NCI-H748 (cell line): ENCODE data around the gene TMCC3.
"Not testable (repeated sequence)": the region's sequence is repeated elsewhere in the genome, so short reads cannot be mapped to it uniquely, and the experiment has no call there.

Experiments used
- DNase-seq: peaks from one replicate; lab custom pipeline; 2025; ENCODE audit not compliant: unreplicated experiment; lab: John Stamatoyannopoulos, UW

The TMCC3 gene

GRCh38 chr12:94603434-94604365 is 46.7 kb downstream of the TMCC3 start:
- DNase-seq = peak; percentile 43

DNA sequence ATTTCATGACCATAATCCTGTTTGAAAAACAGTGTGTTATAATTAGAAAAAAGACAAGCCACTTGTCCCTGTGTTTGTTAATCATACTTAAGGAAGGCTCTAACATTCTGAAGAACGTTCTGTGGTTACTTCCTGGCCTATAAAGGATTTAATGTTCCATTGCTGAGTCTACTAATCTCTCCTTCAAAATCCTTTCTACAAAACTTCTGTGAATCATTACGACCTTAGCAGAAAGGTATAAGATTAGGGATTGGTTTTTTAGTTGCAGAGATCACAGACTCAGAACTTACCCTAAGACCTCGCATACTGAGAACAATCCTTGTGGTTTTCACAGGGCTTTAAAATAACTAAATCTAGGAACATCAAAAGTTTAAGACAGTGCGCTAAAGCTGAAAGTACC is 48.3 kb downstream of the TMCC3 start:
- no peak for DNase-seq

- not testable (repeated sequence) for DNase-seq
Observed at GRCh38 chr12:94601307-94601706, 49.0 kb downstream of the TMCC3 start.

DNA sequence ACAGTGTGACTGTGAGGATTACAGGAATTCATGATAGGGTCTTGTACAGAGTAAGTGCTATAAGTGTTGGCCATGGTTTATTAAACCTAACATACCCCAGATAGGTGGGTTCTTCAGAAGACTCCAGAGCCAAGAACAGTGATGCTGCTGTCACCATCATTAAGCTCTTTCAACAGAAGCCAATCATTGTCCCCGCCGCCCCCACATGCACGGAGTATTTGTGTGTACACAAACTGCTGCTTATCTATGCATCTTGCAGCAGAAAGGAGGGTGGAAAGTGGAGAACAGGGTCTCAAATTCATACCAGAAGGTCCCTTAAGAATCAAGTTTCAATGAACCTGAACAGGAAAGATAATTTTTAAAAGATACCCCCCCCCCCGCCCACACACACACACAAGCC is 51.2 kb downstream of the TMCC3 start:
- DNase-seq = no peak

- no peak for DNase-seq
Observed at GRCh38 chr12:94597268-94597667, 53.1 kb downstream of the TMCC3 start.

DNA sequence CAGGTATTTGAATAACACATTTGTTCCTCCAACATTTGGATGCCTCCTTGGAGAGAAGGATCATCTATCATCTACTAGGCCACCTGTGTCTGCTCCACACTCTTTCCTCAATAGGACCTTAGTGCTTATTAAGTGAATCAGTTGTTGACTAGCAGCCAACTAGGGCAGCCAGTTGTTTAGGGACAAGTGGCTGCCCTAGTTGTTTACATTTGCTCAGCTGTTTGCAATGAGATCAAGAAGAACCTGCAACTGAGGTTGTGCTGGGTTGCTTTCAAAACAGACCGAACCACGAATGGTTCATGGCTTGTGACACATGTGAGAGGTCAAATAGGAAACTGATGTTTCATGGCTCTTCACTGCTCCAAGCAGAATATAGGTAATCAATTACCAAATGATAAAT is 53.8 kb downstream of the TMCC3 start:
- no peak for DNase-seq

DNA sequence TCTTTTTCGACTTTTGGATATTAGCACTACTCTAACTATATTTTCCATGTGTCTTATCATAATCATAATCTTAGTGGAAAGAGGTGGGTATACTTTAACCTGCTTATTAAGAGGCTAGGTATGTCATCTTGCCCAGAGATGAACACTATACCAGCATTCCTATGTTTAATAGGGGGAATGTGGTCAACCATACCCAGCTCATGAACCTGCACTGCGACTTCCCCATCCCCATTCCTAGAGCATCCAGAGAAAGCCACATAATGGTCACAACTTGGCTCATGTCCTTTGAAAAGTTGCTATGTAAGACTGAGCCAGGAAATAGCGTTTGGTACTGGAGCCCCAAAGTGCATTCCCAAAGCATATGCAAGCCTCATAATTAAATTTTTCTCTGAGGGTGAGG is 55.2 kb downstream of the TMCC3 start:
- DNase-seq = no peak

- DNase-seq = no peak
Observed at GRCh38 chr12:94594443-94594825, 55.9 kb downstream of the TMCC3 start.

DNA sequence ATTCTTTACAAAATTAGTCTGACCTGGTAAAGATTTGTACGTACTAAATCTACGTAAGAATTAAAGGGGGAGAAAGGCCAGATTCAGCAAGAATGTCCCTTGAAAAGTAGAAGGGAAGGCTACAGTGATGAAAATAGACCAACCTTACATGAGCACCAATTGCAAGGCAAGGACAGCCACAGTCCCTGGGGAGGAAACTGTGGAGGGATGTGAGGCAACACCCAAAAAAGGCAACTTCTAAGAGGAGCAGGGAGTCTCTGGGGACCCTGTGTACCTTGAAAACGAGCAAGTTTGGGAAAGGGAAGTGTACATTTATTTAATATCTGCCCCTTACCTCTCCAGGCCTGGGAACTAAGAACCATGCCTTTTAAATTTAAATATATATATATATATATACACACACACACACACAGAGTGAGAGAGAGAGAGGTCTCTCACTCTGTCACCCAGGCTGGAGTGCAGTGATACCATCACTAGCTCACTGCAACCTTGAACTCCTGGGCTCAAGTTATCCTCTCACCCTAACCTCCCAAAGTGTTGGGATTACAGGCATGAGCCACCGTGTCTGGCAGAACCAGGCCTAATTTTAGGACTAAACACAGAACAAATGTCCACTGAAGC is 56.4 kb downstream of the TMCC3 start:
- DNase-seq = no peak

DNA sequence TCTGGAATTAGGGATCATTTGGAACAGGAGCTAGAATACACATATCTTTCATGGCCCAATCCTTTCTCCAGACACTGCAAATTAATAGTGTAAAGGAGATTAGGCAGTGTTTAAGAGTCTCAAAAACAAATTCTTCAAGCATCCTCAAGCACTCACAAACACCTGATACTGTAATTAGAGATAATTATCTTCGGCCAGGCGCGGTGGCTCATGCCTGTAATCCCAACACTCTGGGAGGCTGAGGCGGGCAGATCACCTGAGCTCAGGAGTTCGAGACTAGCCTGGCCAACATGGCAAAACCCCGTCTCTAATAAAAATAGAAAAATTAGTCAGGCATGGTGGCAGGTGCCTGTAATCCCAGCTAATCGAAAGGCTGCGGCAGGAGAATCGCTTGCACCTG is 57.6 kb downstream of the TMCC3 start:
- DNase-seq = not testable (repeated sequence)

DNA sequence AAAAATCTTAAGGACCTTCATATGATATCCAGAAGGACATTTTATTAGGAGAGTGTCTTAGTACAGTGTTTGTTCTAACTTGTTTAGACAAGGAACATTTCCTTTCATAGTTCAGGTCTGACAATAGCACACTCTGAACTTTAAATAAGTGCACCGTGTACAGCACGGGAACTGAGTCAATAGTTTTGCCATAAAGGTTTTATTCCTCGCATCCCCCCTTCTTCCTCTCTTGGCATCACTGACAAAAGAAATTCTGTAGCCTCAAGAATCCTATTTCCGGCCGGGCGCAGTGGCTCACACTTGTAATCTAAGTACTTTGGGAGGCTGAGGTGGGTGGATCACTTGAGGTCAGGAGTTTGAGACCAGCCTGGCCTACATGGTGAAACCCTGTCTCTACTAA is 58.3 kb downstream of the TMCC3 start:
- DNase-seq = no peak

- DNase-seq = no peak
Observed at GRCh38 chr12:94590428-94590827, 59.9 kb downstream of the TMCC3 start.

DNA sequence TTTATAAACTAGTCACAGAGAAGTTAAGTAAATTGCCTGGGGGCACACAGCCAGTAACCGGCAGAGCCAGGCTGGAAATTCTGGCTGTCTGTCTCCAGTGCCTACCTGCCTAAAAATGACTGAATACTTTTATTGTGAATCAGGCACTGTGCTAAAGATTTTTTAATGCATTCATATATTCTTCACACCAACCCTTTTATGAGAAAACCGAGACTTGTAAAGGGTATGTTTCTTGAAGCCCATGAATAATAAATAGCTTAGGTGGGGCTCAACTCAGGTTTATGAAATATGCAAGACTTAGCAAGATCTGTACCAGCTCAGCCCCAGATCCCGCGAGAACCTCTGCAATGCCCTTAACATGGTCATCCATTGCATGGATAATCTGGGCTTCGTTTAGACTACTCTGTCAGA is 60.8 kb downstream of the TMCC3 start:
- DNase-seq = no peak

- no peak for DNase-seq
Observed at GRCh38 chr12:94588346-94588745, 62.0 kb downstream of the TMCC3 start.

GRCh38 chr12:94587266-94588241 is 62.8 kb downstream of the TMCC3 start:
- no peak for DNase-seq

GRCh38 chr12:94586589-94587259 is 63.6 kb downstream of the TMCC3 start:
- no peak for DNase-seq

DNA sequence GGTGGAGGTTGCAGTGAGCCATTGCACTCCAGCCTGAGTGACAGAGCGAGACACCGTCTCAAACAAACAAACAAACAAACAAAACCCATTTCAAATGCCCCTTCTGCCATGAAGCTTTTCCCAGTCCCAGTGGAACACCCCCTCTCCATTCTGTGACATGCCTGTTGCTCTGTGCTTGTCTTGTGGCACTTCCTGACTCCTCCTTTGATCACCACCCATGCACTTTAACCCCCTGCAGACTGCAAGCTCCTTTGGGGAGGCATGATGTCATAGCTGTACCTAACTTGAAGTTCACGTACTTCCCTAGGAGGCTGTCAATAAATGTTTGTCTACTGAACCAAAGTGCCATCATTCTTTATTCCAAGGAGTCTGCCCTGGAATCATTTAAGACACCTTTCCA is 64.7 kb downstream of the TMCC3 start:
- no peak for DNase-seq

DNA sequence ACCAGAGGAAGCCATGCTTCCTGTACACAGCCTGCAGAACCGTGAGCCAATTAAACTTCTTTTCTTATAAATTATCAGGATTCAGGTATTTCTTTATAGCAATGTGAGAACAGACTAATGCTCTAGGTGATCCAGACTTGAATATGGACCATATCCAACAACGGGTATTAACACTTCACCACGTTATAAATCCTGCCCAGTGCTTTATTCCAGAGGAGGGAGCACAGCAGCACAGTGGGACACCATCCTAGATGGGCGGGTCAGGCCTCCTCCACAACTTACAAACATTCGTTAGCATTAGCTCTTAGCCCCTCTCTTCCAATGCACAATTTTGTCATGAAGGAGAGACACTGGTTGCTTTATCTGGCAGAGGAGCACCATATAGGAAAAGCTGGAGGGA is 66.0 kb downstream of the TMCC3 start:
- no peak for DNase-seq

DNA sequence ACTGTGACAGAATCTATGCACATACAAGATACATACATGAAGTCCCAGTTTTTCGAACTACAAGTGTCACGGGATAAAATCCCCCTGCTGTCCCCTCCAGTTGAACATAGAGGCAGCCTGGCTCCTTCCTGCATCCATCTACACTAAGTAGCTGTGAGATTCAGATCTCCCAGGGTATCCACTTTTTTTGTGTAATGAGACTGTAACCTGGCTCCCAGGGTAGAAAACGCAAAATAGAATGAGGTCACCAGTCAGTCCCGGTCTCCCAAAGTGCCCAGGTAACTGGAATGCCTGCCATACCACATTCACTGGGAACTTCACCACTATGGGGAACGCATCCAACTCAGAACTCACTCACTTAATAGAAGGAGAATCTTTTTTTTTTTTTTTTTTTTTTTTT is 67.8 kb downstream of the TMCC3 start:
- DNase-seq = no peak

- no peak for DNase-seq
Observed at GRCh38 chr12:94575645-94576403, 74.5 kb downstream of the TMCC3 start.
